Measurements from ENCODE around the gene SLC12A3.

DNA sequence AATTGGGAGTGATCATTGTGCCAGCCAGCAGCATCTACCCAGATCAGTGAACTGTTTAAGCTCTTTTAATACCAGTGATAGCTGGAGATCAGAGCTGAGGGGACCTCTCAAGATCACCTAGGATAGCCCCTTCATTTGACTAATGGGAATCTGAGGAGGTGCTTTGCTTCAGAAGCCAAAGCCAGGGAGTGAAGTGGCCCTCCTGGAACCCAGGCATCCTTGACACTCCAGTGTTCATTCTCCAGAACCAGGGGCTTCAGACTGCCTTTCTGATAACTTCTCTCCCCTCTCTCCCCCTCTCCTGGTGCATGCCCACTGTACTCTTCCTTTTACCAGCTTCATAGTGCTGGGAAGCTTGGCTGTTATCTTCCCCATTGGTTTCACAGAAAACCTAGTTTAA, 48.0 kb upstream of the SLC12A3 start:
- TF ChIP-seq TOX (CRISPR knock-in tag; IDR thresholded peaks at IDR 0.05; ENCODE audit: borderline replicate concordance) (no peak), BACH2 (CRISPR knock-in tag; IDR thresholded peaks at IDR 0.05; ENCODE audit: borderline replicate concordance) (no peak), ARNTL (CRISPR knock-in tag; IDR thresholded peaks at IDR 0.05; ENCODE audit: borderline replicate concordance, low read depth) (no peak), ZC3H10 (CRISPR knock-in tag; IDR thresholded peaks at IDR 0.05) (no peak), ISL1 (CRISPR knock-in tag; IDR thresholded peaks at IDR 0.05) (no peak)
- TF ChIP-seq, protein P1, sequence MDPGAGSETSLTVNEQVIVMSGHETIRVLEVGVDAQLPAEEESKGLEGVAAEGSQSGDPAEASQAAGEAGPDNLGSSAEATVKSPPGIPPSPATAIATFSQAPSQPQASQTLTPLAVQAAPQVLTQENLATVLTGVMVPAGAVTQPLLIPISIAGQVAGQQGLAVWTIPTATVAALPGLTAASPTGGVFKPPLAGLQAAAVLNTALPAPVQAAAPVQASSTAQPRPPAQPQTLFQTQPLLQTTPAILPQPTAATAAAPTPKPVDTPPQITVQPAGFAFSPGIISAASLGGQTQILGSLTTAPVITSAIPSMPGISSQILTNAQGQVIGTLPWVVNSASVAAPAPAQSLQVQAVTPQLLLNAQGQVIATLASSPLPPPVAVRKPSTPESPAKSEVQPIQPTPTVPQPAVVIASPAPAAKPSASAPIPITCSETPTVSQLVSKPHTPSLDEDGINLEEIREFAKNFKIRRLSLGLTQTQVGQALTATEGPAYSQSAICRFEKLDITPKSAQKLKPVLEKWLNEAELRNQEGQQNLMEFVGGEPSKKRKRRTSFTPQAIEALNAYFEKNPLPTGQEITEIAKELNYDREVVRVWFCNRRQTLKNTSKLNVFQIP (CRISPR knock-in tag; IDR thresholded peaks at IDR 0.05; ENCODE audit: borderline replicate concordance, low read depth): no peak
- TF ChIP-seq, protein P2, sequence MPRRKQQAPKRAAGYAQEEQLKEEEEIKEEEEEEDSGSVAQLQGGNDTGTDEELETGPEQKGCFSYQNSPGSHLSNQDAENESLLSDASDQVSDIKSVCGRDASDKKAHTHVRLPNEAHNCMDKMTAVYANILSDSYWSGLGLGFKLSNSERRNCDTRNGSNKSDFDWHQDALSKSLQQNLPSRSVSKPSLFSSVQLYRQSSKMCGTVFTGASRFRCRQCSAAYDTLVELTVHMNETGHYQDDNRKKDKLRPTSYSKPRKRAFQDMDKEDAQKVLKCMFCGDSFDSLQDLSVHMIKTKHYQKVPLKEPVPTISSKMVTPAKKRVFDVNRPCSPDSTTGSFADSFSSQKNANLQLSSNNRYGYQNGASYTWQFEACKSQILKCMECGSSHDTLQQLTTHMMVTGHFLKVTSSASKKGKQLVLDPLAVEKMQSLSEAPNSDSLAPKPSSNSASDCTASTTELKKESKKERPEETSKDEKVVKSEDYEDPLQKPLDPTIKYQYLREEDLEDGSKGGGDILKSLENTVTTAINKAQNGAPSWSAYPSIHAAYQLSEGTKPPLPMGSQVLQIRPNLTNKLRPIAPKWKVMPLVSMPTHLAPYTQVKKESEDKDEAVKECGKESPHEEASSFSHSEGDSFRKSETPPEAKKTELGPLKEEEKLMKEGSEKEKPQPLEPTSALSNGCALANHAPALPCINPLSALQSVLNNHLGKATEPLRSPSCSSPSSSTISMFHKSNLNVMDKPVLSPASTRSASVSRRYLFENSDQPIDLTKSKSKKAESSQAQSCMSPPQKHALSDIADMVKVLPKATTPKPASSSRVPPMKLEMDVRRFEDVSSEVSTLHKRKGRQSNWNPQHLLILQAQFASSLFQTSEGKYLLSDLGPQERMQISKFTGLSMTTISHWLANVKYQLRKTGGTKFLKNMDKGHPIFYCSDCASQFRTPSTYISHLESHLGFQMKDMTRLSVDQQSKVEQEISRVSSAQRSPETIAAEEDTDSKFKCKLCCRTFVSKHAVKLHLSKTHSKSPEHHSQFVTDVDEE (CRISPR knock-in tag; IDR thresholded peaks at IDR 0.05): no peak
- TF ChIP-seq, protein P3, sequence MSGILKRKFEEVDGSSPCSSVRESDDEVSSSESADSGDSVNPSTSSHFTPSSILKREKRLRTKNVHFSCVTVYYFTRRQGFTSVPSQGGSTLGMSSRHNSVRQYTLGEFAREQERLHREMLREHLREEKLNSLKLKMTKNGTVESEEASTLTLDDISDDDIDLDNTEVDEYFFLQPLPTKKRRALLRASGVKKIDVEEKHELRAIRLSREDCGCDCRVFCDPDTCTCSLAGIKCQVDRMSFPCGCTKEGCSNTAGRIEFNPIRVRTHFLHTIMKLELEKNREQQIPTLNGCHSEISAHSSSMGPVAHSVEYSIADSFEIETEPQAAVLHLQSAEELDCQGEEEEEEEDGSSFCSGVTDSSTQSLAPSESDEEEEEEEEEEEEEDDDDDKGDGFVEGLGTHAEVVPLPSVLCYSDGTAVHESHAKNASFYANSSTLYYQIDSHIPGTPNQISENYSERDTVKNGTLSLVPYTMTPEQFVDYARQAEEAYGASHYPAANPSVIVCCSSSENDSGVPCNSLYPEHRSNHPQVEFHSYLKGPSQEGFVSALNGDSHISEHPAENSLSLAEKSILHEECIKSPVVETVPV (CRISPR knock-in tag; IDR thresholded peaks at IDR 0.05): no peak
- TF ChIP-seq, protein P4, sequence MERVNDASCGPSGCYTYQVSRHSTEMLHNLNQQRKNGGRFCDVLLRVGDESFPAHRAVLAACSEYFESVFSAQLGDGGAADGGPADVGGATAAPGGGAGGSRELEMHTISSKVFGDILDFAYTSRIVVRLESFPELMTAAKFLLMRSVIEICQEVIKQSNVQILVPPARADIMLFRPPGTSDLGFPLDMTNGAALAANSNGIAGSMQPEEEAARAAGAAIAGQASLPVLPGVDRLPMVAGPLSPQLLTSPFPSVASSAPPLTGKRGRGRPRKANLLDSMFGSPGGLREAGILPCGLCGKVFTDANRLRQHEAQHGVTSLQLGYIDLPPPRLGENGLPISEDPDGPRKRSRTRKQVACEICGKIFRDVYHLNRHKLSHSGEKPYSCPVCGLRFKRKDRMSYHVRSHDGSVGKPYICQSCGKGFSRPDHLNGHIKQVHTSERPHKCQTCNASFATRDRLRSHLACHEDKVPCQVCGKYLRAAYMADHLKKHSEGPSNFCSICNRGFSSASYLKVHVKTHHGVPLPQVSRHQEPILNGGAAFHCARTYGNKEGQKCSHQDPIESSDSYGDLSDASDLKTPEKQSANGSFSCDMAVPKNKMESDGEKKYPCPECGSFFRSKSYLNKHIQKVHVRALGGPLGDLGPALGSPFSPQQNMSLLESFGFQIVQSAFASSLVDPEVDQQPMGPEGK (CRISPR knock-in tag; IDR thresholded peaks at IDR 0.05; ENCODE audit: borderline replicate concordance): no peak
- TF ChIP-seq, protein P5, sequence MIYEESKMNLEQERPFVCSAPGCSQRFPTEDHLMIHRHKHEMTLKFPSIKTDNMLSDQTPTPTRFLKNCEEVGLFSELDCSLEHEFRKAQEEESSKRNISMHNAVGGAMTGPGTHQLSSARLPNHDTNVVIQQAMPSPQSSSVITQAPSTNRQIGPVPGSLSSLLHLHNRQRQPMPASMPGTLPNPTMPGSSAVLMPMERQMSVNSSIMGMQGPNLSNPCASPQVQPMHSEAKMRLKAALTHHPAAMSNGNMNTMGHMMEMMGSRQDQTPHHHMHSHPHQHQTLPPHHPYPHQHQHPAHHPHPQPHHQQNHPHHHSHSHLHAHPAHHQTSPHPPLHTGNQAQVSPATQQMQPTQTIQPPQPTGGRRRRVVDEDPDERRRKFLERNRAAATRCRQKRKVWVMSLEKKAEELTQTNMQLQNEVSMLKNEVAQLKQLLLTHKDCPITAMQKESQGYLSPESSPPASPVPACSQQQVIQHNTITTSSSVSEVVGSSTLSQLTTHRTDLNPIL (CRISPR knock-in tag; IDR thresholded peaks at IDR 0.05; ENCODE audit: low read depth): no peak

Data from SK-N-SH treated with all-trans-retinoic acid at 6 μM for 48 hours (cell line).